ENCODE data around the gene LPAR3.

LPAR3 gene, protein sequence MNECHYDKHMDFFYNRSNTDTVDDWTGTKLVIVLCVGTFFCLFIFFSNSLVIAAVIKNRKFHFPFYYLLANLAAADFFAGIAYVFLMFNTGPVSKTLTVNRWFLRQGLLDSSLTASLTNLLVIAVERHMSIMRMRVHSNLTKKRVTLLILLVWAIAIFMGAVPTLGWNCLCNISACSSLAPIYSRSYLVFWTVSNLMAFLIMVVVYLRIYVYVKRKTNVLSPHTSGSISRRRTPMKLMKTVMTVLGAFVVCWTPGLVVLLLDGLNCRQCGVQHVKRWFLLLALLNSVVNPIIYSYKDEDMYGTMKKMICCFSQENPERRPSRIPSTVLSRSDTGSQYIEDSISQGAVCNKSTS

DNA sequence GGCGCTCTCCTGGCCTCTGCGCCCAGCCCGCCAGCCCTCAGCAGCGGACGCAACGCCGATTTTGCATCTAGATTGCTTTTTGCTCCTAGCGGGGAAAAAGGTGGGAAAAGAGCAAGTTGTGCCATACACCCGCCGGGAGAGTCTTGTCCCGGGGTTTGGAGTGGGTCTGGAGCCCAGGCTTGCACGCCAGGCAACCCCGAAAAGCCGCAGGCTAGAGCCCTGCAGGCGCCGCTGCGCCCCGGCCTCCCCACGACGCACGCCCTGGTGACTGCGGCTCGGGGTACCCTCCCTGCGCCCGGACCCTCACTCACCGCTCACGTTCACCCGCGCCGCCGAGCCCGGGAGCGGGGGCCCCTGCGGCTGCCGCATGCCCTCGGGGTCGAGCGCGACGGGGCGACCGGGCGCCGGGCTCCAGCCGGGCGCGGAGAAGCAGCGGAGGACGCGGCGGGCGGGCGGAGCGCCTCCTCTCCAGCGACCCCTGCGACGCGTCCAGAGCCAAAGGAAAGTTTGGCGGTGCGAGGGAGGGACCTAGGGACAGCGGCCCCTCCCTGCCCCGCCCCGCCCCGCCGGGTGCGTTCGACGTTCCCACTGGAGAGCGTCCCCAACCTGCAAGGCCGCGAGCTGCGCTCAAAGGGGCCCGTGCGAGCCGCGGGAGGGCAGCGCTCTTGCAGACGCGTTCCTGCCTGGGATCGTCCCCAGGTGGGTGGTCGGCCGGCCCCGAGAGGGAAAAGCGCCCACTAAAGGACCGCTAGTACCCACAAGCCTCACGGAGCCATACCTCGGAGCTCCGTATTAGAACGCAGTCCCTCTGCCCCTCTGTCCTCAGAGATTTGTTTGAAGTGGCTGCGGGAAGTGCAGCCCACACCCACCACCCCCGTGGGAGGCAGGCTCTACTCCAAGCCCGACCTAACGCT is at the start of gene LPAR3:
TSS of gene LPAR3 (minus strand) at position 502 of the 914 bp plus-strand sequence. CDS start 27,086 bp downstream, outside the sequence.
- Histone ChIP-seq H3K27ac (ENCODE audit: low read length) (no peak within 1 kb of the TSS), H3K4me1 (ENCODE audit: control insufficient read depth in 1 of 2, insufficient read depth in 2 of 2, low read length in 2 of 2) (peaks cover 0 to 12% of the 10 kb centered on the region in 2 donors), H3K4me3 (ENCODE audit: low read depth in 1 of 2, low read length in 2 of 2) (peak within 1 kb of the TSS in 1 of 2 donors; percentile 58), H3K36me3 (ENCODE audit: control insufficient read depth in 1 of 2, insufficient read depth in 2 of 2, low read length in 2 of 2) (no peaks in the 10 kb centered on the region), H3K9me3 (ENCODE audit: control insufficient read depth in 1 of 2, low read length in 2 of 2) (no peaks in the 10 kb centered on the region), H3K27me3 (ENCODE audit: low read depth, low read length) (peaks cover 12% of the 10 kb centered on the region)

DNA sequence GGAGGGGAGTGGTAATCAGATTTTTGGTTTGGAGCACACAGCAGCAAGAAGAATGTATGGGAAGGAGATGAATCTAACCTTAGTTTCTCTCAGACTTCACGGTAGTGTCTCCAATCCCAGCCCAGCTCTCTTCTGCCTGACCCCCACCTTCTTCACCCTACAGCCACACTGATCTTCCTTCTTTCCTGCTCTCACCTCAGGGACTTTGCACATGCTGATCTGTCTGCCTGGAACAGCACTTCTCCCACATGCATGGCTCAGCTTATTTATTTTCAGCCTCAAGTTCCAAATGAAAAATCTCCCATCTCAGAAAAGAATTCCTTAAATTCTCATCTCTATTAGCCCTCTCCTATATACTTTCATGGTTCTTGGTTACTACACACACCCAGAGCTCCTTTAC is 48.8 kb upstream of the LPAR3 start:
- H3K4me3 ChIP-seq (ENCODE audit: low read depth in 1 of 2, low read length in 2 of 2), result no peak overlapping the region
- H3K27ac ChIP-seq (ENCODE audit: low read length), result no peak overlapping the region
- H3K9me3 ChIP-seq (ENCODE audit: control insufficient read depth in 1 of 2, low read length in 2 of 2), result no peaks in the 10 kb centered on the region
- peaks cover 0 to 5% of the 10 kb centered on the region in 2 donors for H3K4me1 ChIP-seq (ENCODE audit: control insufficient read depth in 1 of 2, insufficient read depth in 2 of 2, low read length in 2 of 2)
- no peaks in the 10 kb centered on the region for H3K36me3 ChIP-seq (ENCODE audit: control insufficient read depth in 1 of 2, insufficient read depth in 2 of 2, low read length in 2 of 2)
- H3K27me3 ChIP-seq (ENCODE audit: low read depth, low read length), result no peaks in the 10 kb centered on the region

DNA sequence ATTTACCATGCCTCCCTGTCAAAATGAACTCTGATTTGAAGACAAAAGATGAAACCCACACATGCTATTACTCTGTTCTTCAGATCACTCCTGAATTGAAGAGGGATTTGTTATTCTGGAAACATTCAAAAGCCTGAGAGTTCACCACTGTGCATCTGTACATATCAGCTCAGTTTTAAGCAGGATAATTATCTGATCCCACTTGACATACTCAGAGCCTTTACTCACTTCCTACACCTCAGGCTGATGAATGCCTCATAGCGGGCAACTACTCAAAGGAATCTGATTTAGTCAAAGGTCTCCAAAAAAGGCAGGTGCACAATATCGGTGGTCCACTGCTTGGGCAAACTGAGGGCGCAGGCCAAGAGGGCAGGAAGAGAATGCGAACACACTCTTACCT is 47.5 kb upstream of the LPAR3 start:
- Histone ChIP-seq H3K27ac (ENCODE audit: low read length) (no peak overlapping the region), H3K4me1 (ENCODE audit: control insufficient read depth in 1 of 2, insufficient read depth in 2 of 2, low read length in 2 of 2) (peaks cover 0 to 8% of the 10 kb centered on the region in 2 donors), H3K36me3 (ENCODE audit: control insufficient read depth in 1 of 2, insufficient read depth in 2 of 2, low read length in 2 of 2) (no peaks in the 10 kb centered on the region), H3K27me3 (ENCODE audit: low read depth, low read length) (no peaks in the 10 kb centered on the region), H3K9me3 (ENCODE audit: control insufficient read depth in 1 of 2, low read length in 2 of 2) (no peaks in the 10 kb centered on the region), H3K4me3 (ENCODE audit: low read depth in 1 of 2, low read length in 2 of 2) (no peak overlapping the region)

DNA sequence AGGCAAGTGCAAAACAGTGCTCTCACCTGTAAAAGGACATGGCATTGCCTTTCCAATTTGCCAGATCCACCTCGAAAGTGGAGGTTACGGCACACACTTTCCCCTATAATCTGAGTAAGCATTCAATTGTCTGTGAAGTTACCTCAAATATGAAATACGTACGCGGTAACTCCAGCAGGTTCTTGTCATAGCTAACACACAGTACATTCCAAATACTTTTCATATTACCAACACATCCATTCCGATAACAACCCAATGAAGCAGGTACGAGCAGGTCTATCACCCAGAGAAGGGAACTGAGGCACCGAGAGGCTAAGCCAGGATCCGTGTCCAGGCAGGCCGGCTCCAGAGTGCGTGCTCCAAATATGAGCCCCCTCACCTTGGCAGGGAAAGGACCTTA is 46.8 kb upstream of the LPAR3 start:
- Histone ChIP-seq H3K4me3 (ENCODE audit: low read depth in 1 of 2, low read length in 2 of 2) (no peak overlapping the region), H3K27ac (ENCODE audit: low read length) (no peak overlapping the region), H3K27me3 (ENCODE audit: low read depth, low read length) (no peaks in the 10 kb centered on the region), H3K4me1 (ENCODE audit: control insufficient read depth in 1 of 2, insufficient read depth in 2 of 2, low read length in 2 of 2) (peaks cover 0 to 6% of the 10 kb centered on the region in 2 donors), H3K9me3 (ENCODE audit: control insufficient read depth in 1 of 2, low read length in 2 of 2) (no peaks in the 10 kb centered on the region), H3K36me3 (ENCODE audit: control insufficient read depth in 1 of 2, insufficient read depth in 2 of 2, low read length in 2 of 2) (no peaks in the 10 kb centered on the region)

DNA sequence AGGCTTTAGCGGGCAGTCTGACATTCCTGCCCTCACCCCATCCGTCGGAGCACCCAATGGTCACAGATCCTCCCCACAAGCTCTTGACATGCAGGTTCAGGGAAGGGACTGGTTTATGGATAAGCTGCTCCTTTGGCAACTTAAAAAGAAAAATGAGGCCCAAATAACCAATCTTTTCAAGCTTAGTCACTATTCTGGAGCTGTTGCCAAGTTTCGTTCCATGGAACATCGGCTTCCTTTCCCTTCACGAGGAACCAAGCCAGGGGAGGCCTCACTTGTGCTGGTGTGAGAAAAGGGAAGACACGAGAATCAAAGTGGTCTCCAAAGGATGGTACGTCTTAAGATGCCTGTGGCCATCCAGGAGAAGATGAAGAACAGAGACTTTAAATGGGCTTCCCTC is 46.1 kb upstream of the LPAR3 start:
- no peaks in the 10 kb centered on the region for H3K27me3 ChIP-seq (ENCODE audit: low read depth, low read length)
- H3K4me3 ChIP-seq (ENCODE audit: low read depth in 1 of 2, low read length in 2 of 2), result no peak overlapping the region
- H3K27ac ChIP-seq (ENCODE audit: low read length), result no peak overlapping the region
- H3K4me1 ChIP-seq (ENCODE audit: control insufficient read depth in 1 of 2, insufficient read depth in 2 of 2, low read length in 2 of 2), result peaks cover 0 to 3% of the 10 kb centered on the region in 2 donors
- H3K36me3 ChIP-seq (ENCODE audit: control insufficient read depth in 1 of 2, insufficient read depth in 2 of 2, low read length in 2 of 2), result no peaks in the 10 kb centered on the region
- no peaks in the 10 kb centered on the region for H3K9me3 ChIP-seq (ENCODE audit: control insufficient read depth in 1 of 2, low read length in 2 of 2)

DNA sequence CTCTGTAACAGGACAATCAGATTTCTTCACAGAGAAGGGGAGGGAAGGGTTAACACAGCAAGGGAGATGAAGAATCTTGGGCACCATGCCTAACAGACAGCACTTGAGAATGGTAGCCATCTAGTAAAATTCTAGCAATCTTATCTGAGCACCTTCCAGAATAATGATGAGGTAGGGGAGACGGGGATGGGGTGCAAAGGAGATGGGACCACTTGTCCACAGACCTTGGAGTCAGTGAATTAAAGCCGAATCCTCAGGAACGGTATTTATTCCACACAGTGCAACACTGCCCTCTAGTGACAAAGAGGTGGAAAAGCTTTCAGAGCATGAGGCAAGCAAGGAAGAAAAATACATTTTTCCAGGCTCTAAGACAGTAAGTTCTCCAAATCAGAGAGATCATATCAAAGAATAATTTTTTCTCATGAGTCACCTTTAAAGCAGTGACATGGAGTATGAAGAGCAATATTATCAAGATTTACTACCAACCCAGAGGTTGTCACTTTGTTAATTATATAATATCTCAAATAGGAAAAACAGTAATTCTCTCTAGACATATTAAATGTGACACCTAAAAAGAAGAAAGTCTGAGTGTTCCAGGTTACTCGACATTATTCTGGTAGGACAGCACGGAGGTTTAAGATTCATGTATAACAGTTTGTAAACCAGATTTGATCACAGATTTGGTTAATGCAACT is 43.3 kb upstream of the LPAR3 start:
- Histone ChIP-seq H3K27ac (ENCODE audit: low read length) (no peak overlapping the region), H3K4me1 (ENCODE audit: control insufficient read depth in 1 of 2, insufficient read depth in 2 of 2, low read length in 2 of 2) (peaks cover 0 to 3% of the 10 kb centered on the region in 2 donors)

DNA sequence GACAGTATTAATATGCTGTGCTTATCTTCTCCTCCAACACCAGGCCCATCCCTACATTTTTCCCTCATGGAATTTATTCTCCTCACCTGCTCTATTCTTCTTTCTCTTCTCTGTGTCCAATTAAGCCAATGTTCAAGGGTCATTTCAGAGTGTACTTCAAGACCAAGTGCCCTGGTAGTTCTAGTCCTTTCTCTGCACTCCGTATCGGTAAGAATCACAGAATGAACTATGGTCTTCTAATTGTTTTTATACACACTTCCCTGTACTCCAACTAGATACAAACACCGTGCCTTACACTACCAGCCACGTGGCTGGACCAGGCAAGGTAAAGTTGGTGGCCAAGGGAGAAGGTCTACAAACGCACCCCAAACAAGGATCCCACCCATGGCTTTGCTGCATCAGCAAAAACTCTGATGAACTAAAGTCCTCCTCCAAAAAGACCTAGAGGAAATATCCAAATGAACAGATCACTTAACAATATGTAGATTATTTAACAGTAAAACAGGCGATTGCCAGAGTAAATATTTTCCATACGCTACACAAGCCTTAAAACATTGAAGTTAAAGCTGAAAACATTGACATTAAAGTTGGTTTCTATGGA is 40.1 kb upstream of the LPAR3 start:
- H3K4me3 ChIP-seq (ENCODE audit: low read depth in 1 of 2, low read length in 2 of 2), result no peak overlapping the region
- no peak overlapping the region for H3K27ac ChIP-seq (ENCODE audit: low read length)
- peaks cover 0 to 3% of the 10 kb centered on the region in 2 donors for H3K4me1 ChIP-seq (ENCODE audit: control insufficient read depth in 1 of 2, insufficient read depth in 2 of 2, low read length in 2 of 2)
- no peaks in the 10 kb centered on the region for H3K27me3 ChIP-seq (ENCODE audit: low read depth, low read length)
- no peaks in the 10 kb centered on the region for H3K9me3 ChIP-seq (ENCODE audit: control insufficient read depth in 1 of 2, low read length in 2 of 2)
- no peaks in the 10 kb centered on the region for H3K36me3 ChIP-seq (ENCODE audit: control insufficient read depth in 1 of 2, insufficient read depth in 2 of 2, low read length in 2 of 2)

More for the DNA sequence above, 43.3 kb upstream of the LPAR3 start:
- Histone ChIP-seq H3K36me3 (ENCODE audit: control insufficient read depth in 1 of 2, insufficient read depth in 2 of 2, low read length in 2 of 2) (no peaks in the 10 kb centered on the region), H3K9me3 (ENCODE audit: control insufficient read depth in 1 of 2, low read length in 2 of 2) (no peaks in the 10 kb centered on the region), H3K4me3 (ENCODE audit: low read depth in 1 of 2, low read length in 2 of 2) (peak overlapping the region in 1 of 2 donors; percentile 32), H3K27me3 (ENCODE audit: low read depth, low read length) (no peaks in the 10 kb centered on the region)

DNA sequence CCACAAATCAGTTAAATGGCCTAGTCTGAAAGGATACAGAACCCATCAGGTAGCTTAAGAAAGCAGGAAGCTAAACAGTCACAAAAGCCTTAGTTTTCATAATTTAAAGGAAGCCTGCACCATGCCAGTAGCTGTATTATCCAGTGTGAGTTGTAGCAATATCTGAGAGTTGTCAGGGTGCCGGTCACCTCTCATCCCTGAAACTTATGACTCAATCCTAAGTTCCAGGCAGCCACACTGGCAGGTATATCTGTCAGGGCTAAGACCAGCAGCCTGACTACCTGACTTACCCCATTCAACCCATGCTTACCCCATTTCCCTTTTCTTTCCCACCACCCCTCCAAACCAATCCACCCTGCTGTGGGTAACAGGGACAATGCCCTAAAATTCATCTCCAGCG is 37.8 kb upstream of the LPAR3 start:
- no peak overlapping the region for H3K27ac ChIP-seq (ENCODE audit: low read length)
- H3K36me3 ChIP-seq (ENCODE audit: control insufficient read depth in 1 of 2, insufficient read depth in 2 of 2, low read length in 2 of 2), result no peaks in the 10 kb centered on the region
- no peaks in the 10 kb centered on the region for H3K4me1 ChIP-seq (ENCODE audit: control insufficient read depth in 1 of 2, insufficient read depth in 2 of 2, low read length in 2 of 2)
- H3K27me3 ChIP-seq (ENCODE audit: low read depth, low read length), result no peaks in the 10 kb centered on the region
- H3K9me3 ChIP-seq (ENCODE audit: control insufficient read depth in 1 of 2, low read length in 2 of 2), result no peaks in the 10 kb centered on the region
- no peak overlapping the region for H3K4me3 ChIP-seq (ENCODE audit: low read depth in 1 of 2, low read length in 2 of 2)

DNA sequence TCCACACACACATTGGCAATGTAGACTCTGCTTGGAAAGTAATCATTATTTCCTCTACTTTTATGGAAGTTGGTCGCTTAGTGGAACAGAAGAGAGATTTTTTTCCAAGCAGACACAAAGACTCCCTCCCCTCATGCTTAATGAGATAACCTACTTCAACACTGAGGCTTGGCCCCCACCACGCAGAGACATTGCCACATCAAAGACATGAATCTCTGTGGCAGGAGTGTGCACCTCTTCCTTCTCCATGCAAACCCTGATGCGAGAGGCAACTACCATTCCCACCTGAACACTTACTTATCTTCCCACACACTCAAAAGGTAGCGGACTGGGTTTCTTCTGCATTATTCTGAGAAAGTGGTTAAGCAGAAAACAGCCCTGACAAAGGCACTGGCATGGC is 37.3 kb upstream of the LPAR3 start:
- Histone ChIP-seq H3K27me3 (ENCODE audit: low read depth, low read length) (no peaks in the 10 kb centered on the region), H3K36me3 (ENCODE audit: control insufficient read depth in 1 of 2, insufficient read depth in 2 of 2, low read length in 2 of 2) (no peaks in the 10 kb centered on the region), H3K4me1 (ENCODE audit: control insufficient read depth in 1 of 2, insufficient read depth in 2 of 2, low read length in 2 of 2) (no peaks in the 10 kb centered on the region), H3K4me3 (ENCODE audit: low read depth in 1 of 2, low read length in 2 of 2) (no peak overlapping the region), H3K27ac (ENCODE audit: low read length) (no peak overlapping the region), H3K9me3 (ENCODE audit: control insufficient read depth in 1 of 2, low read length in 2 of 2) (no peaks in the 10 kb centered on the region)

DNA sequence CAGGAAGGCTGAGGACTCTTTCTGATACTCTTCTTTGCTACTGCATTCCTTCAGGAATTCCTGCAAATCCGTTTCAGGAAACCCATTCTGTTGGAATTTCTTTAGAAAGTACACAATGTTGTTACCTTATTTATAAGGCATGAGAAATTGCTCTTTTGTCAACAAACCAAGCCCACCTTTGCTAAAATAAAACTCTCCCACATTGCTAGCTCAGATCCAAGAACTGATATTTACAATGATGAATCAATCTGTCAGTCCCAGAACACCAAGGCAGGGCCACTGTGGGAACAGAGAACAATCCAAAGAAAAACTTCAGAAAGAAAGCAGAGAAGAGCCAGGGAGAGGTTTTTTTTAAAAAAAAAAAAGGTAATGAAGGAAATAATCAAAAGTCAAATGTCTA is 36.6 kb upstream of the LPAR3 start:
- Histone ChIP-seq H3K36me3 (ENCODE audit: control insufficient read depth in 1 of 2, insufficient read depth in 2 of 2, low read length in 2 of 2) (no peaks in the 10 kb centered on the region), H3K4me3 (ENCODE audit: low read depth in 1 of 2, low read length in 2 of 2) (no peak overlapping the region), H3K27ac (ENCODE audit: low read length) (no peak overlapping the region), H3K9me3 (ENCODE audit: control insufficient read depth in 1 of 2, low read length in 2 of 2) (no peaks in the 10 kb centered on the region), H3K4me1 (ENCODE audit: control insufficient read depth in 1 of 2, insufficient read depth in 2 of 2, low read length in 2 of 2) (no peaks in the 10 kb centered on the region), H3K27me3 (ENCODE audit: low read depth, low read length) (no peaks in the 10 kb centered on the region)

DNA sequence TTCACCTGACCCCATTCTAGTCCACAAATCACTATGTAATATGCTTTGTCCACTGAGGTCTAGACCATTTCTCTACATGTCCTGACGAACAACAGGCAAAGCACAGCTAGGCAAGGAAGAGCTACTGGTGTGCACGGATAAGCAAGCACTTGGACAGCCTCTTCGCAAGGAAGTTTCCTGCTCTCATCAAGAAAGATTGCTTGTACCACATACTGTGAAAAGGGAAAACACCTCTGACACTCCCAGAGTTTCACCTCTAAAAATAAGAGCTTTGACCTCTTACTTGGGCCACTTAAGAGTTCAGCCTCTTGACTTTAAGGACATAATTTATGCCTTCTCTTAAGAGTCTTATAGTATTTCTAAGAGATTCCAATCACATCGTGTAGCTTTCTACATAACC is 36.0 kb upstream of the LPAR3 start:
- no peak overlapping the region for H3K4me3 ChIP-seq (ENCODE audit: low read depth in 1 of 2, low read length in 2 of 2)
- no peaks in the 10 kb centered on the region for H3K4me1 ChIP-seq (ENCODE audit: control insufficient read depth in 1 of 2, insufficient read depth in 2 of 2, low read length in 2 of 2)
- H3K9me3 ChIP-seq (ENCODE audit: control insufficient read depth in 1 of 2, low read length in 2 of 2), result no peaks in the 10 kb centered on the region

More for the DNA sequence above, 36.0 kb upstream of the LPAR3 start:
- Histone ChIP-seq H3K27me3 (ENCODE audit: low read depth, low read length) (no peaks in the 10 kb centered on the region), H3K27ac (ENCODE audit: low read length) (no peak overlapping the region), H3K36me3 (ENCODE audit: control insufficient read depth in 1 of 2, insufficient read depth in 2 of 2, low read length in 2 of 2) (no peaks in the 10 kb centered on the region)
